Gastroesophageal sphincter (tissue), 3 donors: Measurements from ENCODE around the gene AIG1.

ENCODE experiments used
- EP300 ChIP-seq: sonication (generic); formaldehyde crosslinking; IDR thresholded peaks from one replicate; pipeline ENCODE4 v1.6.1; 2017; ENCODE audit warnings: antibody characterized with exemption, mild to moderate bottlenecking
- POLR2A ChIP-seq, 2 donors: fragments of 450-650 bp; IDR thresholded peaks; one replicate each; pipeline ENCODE4 v1.6.1; 2017; ENCODE audit warnings: antibody characterized with exemption in 2 of 2, mild to moderate bottlenecking in 2 of 2, moderate library complexity in 1 of 2
- POLR2AphosphoS5 ChIP-seq: sonication (generic); formaldehyde crosslinking; IDR thresholded peaks from one replicate; pipeline ENCODE4 v1.6.1; 2017; ENCODE audit warnings: antibody characterized with exemption
- TF ChIP-seq, protein P1 (sequence below), 4 experiments: fragments of 200-600 bp in 2 of 4; fragments of 450-650 bp in 2 of 4; sonication (generic) in 1 of 4; IDR thresholded peaks; one replicate each; pipeline ENCODE4 v1.5.1; 2017 to 2019; ENCODE audit warnings: antibody characterized with exemption in 4 of 4, mild to moderate bottlenecking in 2 of 4, moderate library complexity in 2 of 4

- TF ChIP-seq POLR2AphosphoS5, result no peak
- TF ChIP-seq POLR2A (IDR thresholded peaks at IDR 0.05), result no peak
- TF ChIP-seq, protein P1, sequence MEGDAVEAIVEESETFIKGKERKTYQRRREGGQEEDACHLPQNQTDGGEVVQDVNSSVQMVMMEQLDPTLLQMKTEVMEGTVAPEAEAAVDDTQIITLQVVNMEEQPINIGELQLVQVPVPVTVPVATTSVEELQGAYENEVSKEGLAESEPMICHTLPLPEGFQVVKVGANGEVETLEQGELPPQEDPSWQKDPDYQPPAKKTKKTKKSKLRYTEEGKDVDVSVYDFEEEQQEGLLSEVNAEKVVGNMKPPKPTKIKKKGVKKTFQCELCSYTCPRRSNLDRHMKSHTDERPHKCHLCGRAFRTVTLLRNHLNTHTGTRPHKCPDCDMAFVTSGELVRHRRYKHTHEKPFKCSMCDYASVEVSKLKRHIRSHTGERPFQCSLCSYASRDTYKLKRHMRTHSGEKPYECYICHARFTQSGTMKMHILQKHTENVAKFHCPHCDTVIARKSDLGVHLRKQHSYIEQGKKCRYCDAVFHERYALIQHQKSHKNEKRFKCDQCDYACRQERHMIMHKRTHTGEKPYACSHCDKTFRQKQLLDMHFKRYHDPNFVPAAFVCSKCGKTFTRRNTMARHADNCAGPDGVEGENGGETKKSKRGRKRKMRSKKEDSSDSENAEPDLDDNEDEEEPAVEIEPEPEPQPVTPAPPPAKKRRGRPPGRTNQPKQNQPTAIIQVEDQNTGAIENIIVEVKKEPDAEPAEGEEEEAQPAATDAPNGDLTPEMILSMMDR (IDR thresholded peaks at IDR 0.05), result no peak
- no peak for TF ChIP-seq EP300
Observed at GRCh38 chr6:143346004-143346403, 285.3 kb downstream of the AIG1 start.
